Neural progenitor cell (in vitro differentiated cells): ENCODE data around the gene ARHGEF12. TPM values are rescaled to one million over a fixed set of nuclear protein-coding genes. Genes with fewer than 3 reads are reported as not detected.
A peak's percentile ranks its signal among the peaks of the same experiment; 100 is the strongest.

ENCODE experiments used
- DNase-seq: peaks from one replicate; pipeline ENCODE4 v3.0.0-alpha.2; 2016; ENCODE audit warnings: low spot score
- H2AFZ ChIP-seq: fragments of 200-600 bp; sonication (generic); replicated peaks from 2 replicates; pipeline ENCODE4 v1.6.1; 2016; ENCODE audit warnings: antibody characterized with exemption
- H3F3A ChIP-seq: fragments of 200-600 bp; sonication (generic); 2 replicates; pipeline ENCODE4 v1.6.1; 2016; ENCODE audit warnings: antibody characterized with exemption, low read depth
- H3K27ac ChIP-seq: fragments of 200-600 bp; sonication (generic); 2 replicates; pipeline ENCODE4 v1.5.1; 2016; ENCODE audit warnings: mild to moderate bottlenecking
- H3K27me3 ChIP-seq: fragments of 200-600 bp; sonication (generic); 2 replicates; pipeline ENCODE4 v1.6.1; 2016; ENCODE audit warnings: mild to moderate bottlenecking, moderate library complexity
- H3K36me3 ChIP-seq: fragments of 200-600 bp; sonication (generic); 2 replicates; pipeline ENCODE4 v1.5.1; 2016
- H3K4me1 ChIP-seq: fragments of 200-600 bp; sonication (generic); 2 replicates; pipeline ENCODE4 v1.6.1; 2016; ENCODE audit warnings: mixed run types
- H3K4me2 ChIP-seq: fragments of 200-600 bp; sonication (generic); 2 replicates; pipeline ENCODE4 v1.6.1; 2016
- H3K4me3 ChIP-seq: fragments of 200-600 bp; sonication (generic); 2 replicates; pipeline ENCODE4 v1.5.1; 2016
- H3K79me2 ChIP-seq: fragments of 200-600 bp; sonication (generic); 2 replicates; pipeline ENCODE4 v1.6.1; 2016; ENCODE audit warnings: low read depth
- H3K9ac ChIP-seq: fragments of 200-600 bp; sonication (generic); 2 replicates; pipeline ENCODE4 v1.6.1; 2016
- H3K9me3 ChIP-seq: fragments of 200-600 bp; sonication (generic); 2 replicates; pipeline ENCODE4 v1.5.1; 2016; ENCODE audit warnings: low read depth
- H4K20me1 ChIP-seq: fragments of 200-600 bp; sonication (generic); 2 replicates; pipeline ENCODE4 v1.6.1; 2016; ENCODE audit warnings: low read depth
- H3K27ac Mint-ChIP-seq: 3 replicates; pipeline ENCODE4 v1.8.0; 2021; ENCODE audit warnings: mixed read lengths
- H3K27me3 Mint-ChIP-seq: 2 replicates; pipeline ENCODE4 v1.8.0; 2022; ENCODE audit warnings: low read depth, mild to moderate bottlenecking, inconsistent platforms, moderate library complexity, mixed read lengths; ENCODE audit not compliant: insufficient read depth
- H3K36me3 Mint-ChIP-seq: 3 replicates; pipeline ENCODE4 v1.8.0; 2021; ENCODE audit warnings: mixed read lengths
- H3K4me1 Mint-ChIP-seq: 3 replicates; pipeline ENCODE4 v1.8.0; 2021; ENCODE audit warnings: mixed read lengths
- H3K4me3 Mint-ChIP-seq: 3 replicates; pipeline ENCODE4 v1.8.0; 2021; ENCODE audit warnings: mild to moderate bottlenecking, moderate library complexity, mixed read lengths
- H3K9me3 Mint-ChIP-seq: 3 replicates; pipeline ENCODE4 v1.8.0; 2020; ENCODE audit warnings: mixed read lengths
- CTCF ChIP-seq: fragments of 200-600 bp; sonication (generic); IDR thresholded peaks from 2 replicates; pipeline ENCODE4 v1.5.1; 2017; ENCODE audit warnings: antibody characterized with exemption, mild to moderate bottlenecking
- EZH2 ChIP-seq: fragments of 200-600 bp; sonication (generic); IDR thresholded peaks from 2 replicates; pipeline ENCODE4 v1.6.1; 2017; ENCODE audit warnings: antibody characterized with exemption, mild to moderate bottlenecking, moderate library complexity
- EZH2phosphoT487 ChIP-seq: fragments of 200-600 bp; sonication (generic); IDR thresholded peaks from 2 replicates; pipeline ENCODE4 v1.6.1; 2017; ENCODE audit warnings: antibody characterized with exemption
- small RNA-seq: library from RNA; depleted of rRNA; stranded (forward); fragments of <200 nt; gene quantifications from one replicate; pipeline ENCODE3, GENCODE V24; 2015
- total RNA-seq: library from RNA; depleted of rRNA; stranded (reverse); fragments of >200 nt; gene quantifications from 2 replicates; pipeline ENCODE4 v1.2.3, GENCODE V29; 2015; ENCODE audit warnings: low replicate concordance

ARHGEF12 gene
- total RNA-seq, 1 donor from 2014 or later = 31.3 TPM

- Mint-ChIP-seq H3K4me1 (peaks cover 30% of the 10 kb centered on the region), H3K4me3 (no peak overlapping the region), H3K27me3 (peaks cover 8% of the 10 kb centered on the region), H3K27ac (peak overlapping the region; percentile 76), H3K9me3 (peaks cover 7% of the 10 kb centered on the region), H3K36me3 (no peaks in the 10 kb centered on the region)
- Histone ChIP-seq H3K4me2 (no peak overlapping the region), H3F3A (no peaks in the 10 kb centered on the region), H3K27me3 (no peaks in the 10 kb centered on the region), H3K9ac (no peak overlapping the region), H4K20me1 (no peaks in the 10 kb centered on the region), H3K4me3 (no peak overlapping the region), H3K27ac (no peak overlapping the region), H2AFZ (no peak overlapping the region), H3K9me3 (no peaks in the 10 kb centered on the region), H3K4me1 (peaks cover 22% of the 10 kb centered on the region), H3K36me3 (no peaks in the 10 kb centered on the region), H3K79me2 (no peaks in the 10 kb centered on the region)
- no peak for TF ChIP-seq EZH2phosphoT487
- no peak for TF ChIP-seq CTCF
- no peak for TF ChIP-seq EZH2
- no peak for DNase-seq
These were observed 202.5 kb downstream of the ARHGEF12 start for GRCh38 chr11:120538707-120539106.

Small RNA genes lying within 50 kb of the gene (small RNA-seq; reads per million reads assigned to genes)
- gene RF00100 = 1,612 reads per million, percentile 99 among the genes with 10 or more reads in this experiment

Other genes starting within 250 kb of the ARHGEF12 start
- 0.11 TPM in 1 of 2 replicates, not detected in the other for gene TRIM29, start 198.3 kb upstream of the ARHGEF12 start, total RNA-seq
- 0.46 and 0.47 TPM in 2 replicates for gene OAF, start 125.4 kb upstream of the ARHGEF12 start, total RNA-seq
- gene POU2F3, start 96.3 kb upstream of the ARHGEF12 start, total RNA-seq = 1.4 TPM in 1 of 2 replicates, not detected in the other
- gene TLCD5, start 11.1 kb upstream of the ARHGEF12 start, total RNA-seq = 25.1 and 32.2 TPM in 2 replicates
- gene GRIK4, start 175.3 kb downstream of the ARHGEF12 start, total RNA-seq = 0.36 and 0.68 TPM in 2 replicates